HCT116 (cell line): ENCODE data around the gene CXCR5. TPM values are rescaled to one million over a fixed set of nuclear protein-coding genes. Genes with fewer than 3 reads are reported as not detected.

Source experiments
- ATAC-seq: fragments of 200-7000 bp; cut with Tn5 transposase; 2 replicates; pipeline ENCODE4 v1.9.1; 2020; ENCODE audit warnings: mild to moderate bottlenecking, moderate library complexity
- BruUV-seq: library from RNA; stranded (reverse); fragments of 400-500 nt; replicated peaks from 2 replicates; lab custom pipeline; 2021; lab: Mats Ljungman, UMichigan
- CTCF ChIA-PET: fragments of 300-600 bp; sonication (Branson Sonifier 250); formaldehyde crosslinking; loops from one replicate; lab custom pipeline; 2021; ENCODE audit warnings: antibody characterized with exemption; lab: Charles Lee
- POLR2A ChIA-PET: fragments of 300-600, 350-600 bp; sonication (Branson Sonifier 250); formaldehyde crosslinking; loops from one replicate; lab custom pipeline; 2021; ENCODE audit warnings: antibody characterized with exemption; lab: Charles Lee
- RAD21 ChIA-PET, 2 experiments: fragments of 300-600 bp; sonication (Branson Sonifier 250); formaldehyde crosslinking; loops; one replicate each; lab custom pipeline; 2023; ENCODE audit warnings: low total read pairs in 2 of 2; ENCODE audit not compliant: uncharacterized antibody in 2 of 2, unreplicated experiment in 2 of 2, low non-redundant PET in 1 of 2; lab: Charles Lee
- DNase-seq: peaks from one replicate; pipeline ENCODE4 v3.0.0-alpha.2; 2010; ENCODE audit warnings: low read depth, low spot score
- H2AFZ ChIP-seq: fragments of 200-600 bp; shearing (Covaris generic), sonication (generic); 2 replicates; pipeline ENCODE4 v1.6.1; 2017; ENCODE audit warnings: low read depth, mixed run types, mixed read lengths, antibody characterized with exemption, low read length; ENCODE audit not compliant: poor library complexity, severe bottlenecking
- H3K27ac ChIP-seq: 2 replicates; pipeline ENCODE4 v1.5.1; 2012; ENCODE audit warnings: low read depth, low read length
- H3K27me3 ChIP-seq: fragments of 200-600 bp; sonication (generic); 2 replicates; pipeline ENCODE4 v1.6.1; 2016; ENCODE audit warnings: mixed run types, low read length, mixed read lengths; ENCODE audit not compliant: insufficient read depth
- H3K36me3 ChIP-seq, 2 experiments: fragments of 200-500 bp in 1 of 2; fragments of 200-600 bp in 1 of 2; sonication (Bioruptor generic) in 1 of 2; sonication (generic) in 1 of 2; 2 replicates each; pipeline versions ENCODE4 v1.5.1 to v1.6.1; 2014 to 2016; ENCODE audit warnings: low read length in 2 of 2, inconsistent platforms in 1 of 2, mixed read lengths in 1 of 2, mixed run types in 1 of 2; ENCODE audit not compliant: insufficient read depth in 2 of 2, control insufficient read depth in 1 of 2
- H3K4me1 ChIP-seq, 2 experiments: fragments of 200-600 bp in 1 of 2; sonication (generic) in 1 of 2; 2 replicates each; pipeline versions ENCODE4 v1.5.1 to v1.6.1; 2012 to 2017; ENCODE audit warnings: low read length in 2 of 2, inconsistent platforms in 1 of 2, mild to moderate bottlenecking in 1 of 2, mixed read lengths in 1 of 2, mixed run types in 1 of 2, moderate library complexity in 1 of 2; ENCODE audit not compliant: insufficient read depth in 2 of 2, control insufficient read depth in 1 of 2
- H3K4me2 ChIP-seq: fragments of 200-600 bp; sonication (generic); 2 replicates; pipeline ENCODE4 v1.6.1; 2017; ENCODE audit warnings: mixed run types, low read length, mixed read lengths
- H3K4me3 ChIP-seq, 2 experiments: fragments of 200-600 bp in 1 of 2; sonication (generic) in 1 of 2; replicated peaks in 1 of 2; 2 replicates each; pipeline ENCODE4 v1.5.1; 2011 to 2016; ENCODE audit warnings: low read length in 2 of 2, control low read depth in 1 of 2, low read depth in 1 of 2, mild to moderate bottlenecking in 1 of 2, mixed read lengths in 1 of 2, mixed run types in 1 of 2
- H3K79me2 ChIP-seq: fragments of 200-600 bp; sonication (generic); 2 replicates; pipeline ENCODE4 v1.6.1; 2017; ENCODE audit warnings: mild to moderate bottlenecking, mixed run types, low read length, moderate library complexity, mixed read lengths; ENCODE audit not compliant: insufficient read depth
- H3K9ac ChIP-seq: fragments of 200-600 bp; sonication (generic); 2 replicates; pipeline ENCODE4 v1.6.1; 2016; ENCODE audit warnings: low read length, mixed read lengths
- H3K9me2 ChIP-seq: fragments of 200-600 bp; sonication (generic), shearing (Covaris generic); 2 replicates; pipeline ENCODE4 v1.6.1; 2017; ENCODE audit warnings: mixed run types, mild to moderate bottlenecking, moderate library complexity; ENCODE audit not compliant: insufficient read depth
- H3K9me3 ChIP-seq, 2 experiments: fragments of 200-500 bp in 1 of 2; fragments of 200-600 bp in 1 of 2; sonication (Bioruptor generic) in 1 of 2; sonication (generic) in 1 of 2; 2 replicates each; pipeline ENCODE4 v1.6.1; 2014 to 2017; ENCODE audit warnings: low read length in 2 of 2, mixed read lengths in 2 of 2, inconsistent platforms in 1 of 2, low read depth in 1 of 2, mild to moderate bottlenecking in 1 of 2, mixed run types in 1 of 2, moderate library complexity in 1 of 2; ENCODE audit not compliant: control insufficient read depth in 1 of 2, insufficient read depth in 1 of 2
- H4K20me1 ChIP-seq: fragments of 200-600 bp; sonication (generic), shearing (Covaris generic); 2 replicates; pipeline ENCODE4 v1.6.1; 2017; ENCODE audit warnings: mixed run types, mild to moderate bottlenecking, moderate library complexity; ENCODE audit not compliant: insufficient read depth
- FOSL1 ChIP-seq: IDR thresholded peaks from 2 replicates; pipeline ENCODE4 v1.6.1; 2012; ENCODE audit warnings: low read depth
- JUND ChIP-seq: IDR thresholded peaks from 2 replicates; pipeline ENCODE4 v1.6.1; 2012
- POLR2A ChIP-seq: IDR thresholded peaks from 2 replicates; pipeline ENCODE4 v1.7.0; 2011; ENCODE audit warnings: borderline replicate concordance; ENCODE audit not compliant: insufficient read depth, insufficient read length; ENCODE audit errors: extremely low read depth
- SIN3A ChIP-seq: IDR thresholded peaks from 2 replicates; pipeline ENCODE4 v1.6.1; 2012; ENCODE audit warnings: low read depth
- SP1 ChIP-seq: IDR thresholded peaks from 2 replicates; pipeline ENCODE4 v1.6.1; 2012; ENCODE audit warnings: low read depth
- SRF ChIP-seq: IDR thresholded peaks from 2 replicates; pipeline ENCODE4 v1.6.1; 2012; ENCODE audit warnings: low read depth
- YY1 ChIP-seq: IDR thresholded peaks from 2 replicates; pipeline ENCODE4 v1.6.1; 2011; ENCODE audit warnings: low read length, low read depth, moderate library complexity, mild to moderate bottlenecking; ENCODE audit not compliant: insufficient replicate concordance; ENCODE audit errors: extremely low read depth
- intact Hi-C: fragments of 100-400 bp; cut with micrococcal nuclease; formaldehyde crosslinking; loops from 2 replicates; pipeline ENCODE4 v1.10.0; 2022
- total RNA-seq: library from RNA; stranded (reverse); gene quantifications from one replicate; pipeline ENCODE4 v1.2.1, GENCODE V29; 2021; ENCODE audit not compliant: unreplicated experiment
- TF ChIP-seq, protein P1 (sequence below): IDR thresholded peaks from 2 replicates; pipeline ENCODE4 v1.6.1; 2011; ENCODE audit warnings: mild to moderate bottlenecking, low read length, moderate library complexity; ENCODE audit not compliant: insufficient replicate concordance; ENCODE audit errors: extremely low read depth
- TF ChIP-seq, protein P2 (sequence below), 3 experiments: fragments of 200-600 bp in 1 of 3; sonication (generic) in 1 of 3; IDR thresholded peaks in 2 of 3; conservative IDR thresholded peaks in 1 of 3; 2 replicates each; pipeline ENCODE4 v1.5.1; 2012 to 2017; ENCODE audit warnings: low read depth in 2 of 3, low read length in 2 of 3, antibody characterized with exemption in 1 of 3, borderline replicate concordance in 1 of 3, control low read depth in 1 of 3, mild to moderate bottlenecking in 1 of 3, mixed read lengths in 1 of 3, mixed run types in 1 of 3, moderate library complexity in 1 of 3; ENCODE audit not compliant: insufficient read depth in 1 of 3

Gene CXCR5
- total RNA-seq, 1 experiment from 2014 or later: not detected

DNA sequence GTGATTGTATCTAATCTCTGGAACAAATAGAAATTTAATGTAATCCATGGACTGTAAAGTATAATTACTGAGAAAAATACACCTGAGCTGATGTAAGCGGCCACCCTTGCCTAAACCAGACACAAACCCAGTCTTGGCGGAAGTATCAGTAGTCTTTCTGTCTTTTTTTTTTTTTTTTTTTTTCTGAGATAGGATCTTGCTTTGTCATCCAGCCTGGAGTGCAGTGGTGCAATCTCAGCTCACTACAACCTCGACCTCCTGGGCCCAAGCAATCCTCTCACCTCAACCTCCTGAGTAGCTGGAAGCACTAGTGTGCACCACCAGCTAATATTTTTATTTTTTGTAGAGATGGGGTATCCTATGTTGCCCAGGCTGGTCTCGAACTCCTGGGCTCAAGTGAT is 5.5 kb upstream of the CXCR5 start:
- ATAC-seq (no peak), DNase-seq (no peak)
- Histone ChIP-seq H3K9me2 (no peaks in the 10 kb centered on the region), H3K4me1 (no peaks in the 10 kb centered on the region), H3K27ac (no peak overlapping the region), H4K20me1 (no peaks in the 10 kb centered on the region), H3K9ac (no peak overlapping the region), H3K4me2 (no peak overlapping the region), H3K27me3 (no peaks in the 10 kb centered on the region), H3K79me2 (no peaks in the 10 kb centered on the region), H2AFZ (no peak overlapping the region), H3K36me3 (no peaks in the 10 kb centered on the region), H3K4me3 (no peak overlapping the region), H3K9me3 (no peaks in the 10 kb centered on the region)
- intact Hi-C loops: no loop called here
- TF ChIP-seq SRF: no peak
- TF ChIP-seq SP1: no peak
- TF ChIP-seq, protein P1, sequence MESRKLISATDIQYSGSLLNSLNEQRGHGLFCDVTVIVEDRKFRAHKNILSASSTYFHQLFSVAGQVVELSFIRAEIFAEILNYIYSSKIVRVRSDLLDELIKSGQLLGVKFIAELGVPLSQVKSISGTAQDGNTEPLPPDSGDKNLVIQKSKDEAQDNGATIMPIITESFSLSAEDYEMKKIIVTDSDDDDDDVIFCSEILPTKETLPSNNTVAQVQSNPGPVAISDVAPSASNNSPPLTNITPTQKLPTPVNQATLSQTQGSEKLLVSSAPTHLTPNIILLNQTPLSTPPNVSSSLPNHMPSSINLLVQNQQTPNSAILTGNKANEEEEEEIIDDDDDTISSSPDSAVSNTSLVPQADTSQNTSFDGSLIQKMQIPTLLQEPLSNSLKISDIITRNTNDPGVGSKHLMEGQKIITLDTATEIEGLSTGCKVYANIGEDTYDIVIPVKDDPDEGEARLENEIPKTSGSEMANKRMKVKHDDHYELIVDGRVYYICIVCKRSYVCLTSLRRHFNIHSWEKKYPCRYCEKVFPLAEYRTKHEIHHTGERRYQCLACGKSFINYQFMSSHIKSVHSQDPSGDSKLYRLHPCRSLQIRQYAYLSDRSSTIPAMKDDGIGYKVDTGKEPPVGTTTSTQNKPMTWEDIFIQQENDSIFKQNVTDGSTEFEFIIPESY: no peak
- TF ChIP-seq YY1: no peak
- TF ChIP-seq POLR2A: no peak
- no peak for TF ChIP-seq FOSL1
- TF ChIP-seq SIN3A: no peak
- TF ChIP-seq, protein P2, sequence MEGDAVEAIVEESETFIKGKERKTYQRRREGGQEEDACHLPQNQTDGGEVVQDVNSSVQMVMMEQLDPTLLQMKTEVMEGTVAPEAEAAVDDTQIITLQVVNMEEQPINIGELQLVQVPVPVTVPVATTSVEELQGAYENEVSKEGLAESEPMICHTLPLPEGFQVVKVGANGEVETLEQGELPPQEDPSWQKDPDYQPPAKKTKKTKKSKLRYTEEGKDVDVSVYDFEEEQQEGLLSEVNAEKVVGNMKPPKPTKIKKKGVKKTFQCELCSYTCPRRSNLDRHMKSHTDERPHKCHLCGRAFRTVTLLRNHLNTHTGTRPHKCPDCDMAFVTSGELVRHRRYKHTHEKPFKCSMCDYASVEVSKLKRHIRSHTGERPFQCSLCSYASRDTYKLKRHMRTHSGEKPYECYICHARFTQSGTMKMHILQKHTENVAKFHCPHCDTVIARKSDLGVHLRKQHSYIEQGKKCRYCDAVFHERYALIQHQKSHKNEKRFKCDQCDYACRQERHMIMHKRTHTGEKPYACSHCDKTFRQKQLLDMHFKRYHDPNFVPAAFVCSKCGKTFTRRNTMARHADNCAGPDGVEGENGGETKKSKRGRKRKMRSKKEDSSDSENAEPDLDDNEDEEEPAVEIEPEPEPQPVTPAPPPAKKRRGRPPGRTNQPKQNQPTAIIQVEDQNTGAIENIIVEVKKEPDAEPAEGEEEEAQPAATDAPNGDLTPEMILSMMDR (IDR thresholded peaks at IDR 0.05 in 2 of 3, conservative IDR thresholded peaks at IDR 0.05 in 1 of 3; ENCODE audit: borderline replicate concordance in 1 of 3, insufficient read depth in 1 of 3, low read depth in 2 of 3, low read length in 2 of 3): no peak
- no peak for TF ChIP-seq JUND
- RAD21 ChIA-PET: no interaction called here
- POLR2A ChIA-PET: no interaction called here
- no TSS peak for BruUV-seq
- CTCF ChIA-PET: interaction anchor here (0.5 kb wide), 1 partner anchor 42 kb away, joined by 3 read pairs; no protein-coding TSS in a partner anchor
